Measurements from ENCODE around the gene DAPK1.

DAPK1 gene

DNA sequence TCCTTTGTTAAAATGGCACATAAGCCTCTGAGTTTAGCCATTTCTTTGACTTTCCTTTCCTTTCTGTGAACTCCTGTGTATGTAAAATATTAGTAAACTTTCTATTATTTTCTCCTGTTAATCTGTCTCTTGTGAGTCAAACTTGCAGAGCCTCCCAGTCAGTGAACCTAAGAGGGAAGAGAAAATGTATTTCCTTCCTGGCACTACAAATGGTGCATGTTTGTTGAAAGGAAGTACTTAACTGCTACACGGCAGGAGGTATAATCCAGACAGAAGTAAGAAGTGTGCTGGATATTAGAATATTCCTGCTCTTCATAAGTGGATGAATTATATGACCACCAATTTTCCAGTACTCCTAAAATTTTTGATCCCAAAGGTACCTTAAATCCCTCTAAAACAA is 251.2 kb downstream of the DAPK1 start:
- in situ Hi-C loops (cut with HindIII; ENCODE audit: low sequenced_read_pairs): no loop called here
- no peak overlapping the region for H3K4me3 ChIP-seq (ENCODE audit: low read depth, low read length)
- TF ChIP-seq, protein P1, sequence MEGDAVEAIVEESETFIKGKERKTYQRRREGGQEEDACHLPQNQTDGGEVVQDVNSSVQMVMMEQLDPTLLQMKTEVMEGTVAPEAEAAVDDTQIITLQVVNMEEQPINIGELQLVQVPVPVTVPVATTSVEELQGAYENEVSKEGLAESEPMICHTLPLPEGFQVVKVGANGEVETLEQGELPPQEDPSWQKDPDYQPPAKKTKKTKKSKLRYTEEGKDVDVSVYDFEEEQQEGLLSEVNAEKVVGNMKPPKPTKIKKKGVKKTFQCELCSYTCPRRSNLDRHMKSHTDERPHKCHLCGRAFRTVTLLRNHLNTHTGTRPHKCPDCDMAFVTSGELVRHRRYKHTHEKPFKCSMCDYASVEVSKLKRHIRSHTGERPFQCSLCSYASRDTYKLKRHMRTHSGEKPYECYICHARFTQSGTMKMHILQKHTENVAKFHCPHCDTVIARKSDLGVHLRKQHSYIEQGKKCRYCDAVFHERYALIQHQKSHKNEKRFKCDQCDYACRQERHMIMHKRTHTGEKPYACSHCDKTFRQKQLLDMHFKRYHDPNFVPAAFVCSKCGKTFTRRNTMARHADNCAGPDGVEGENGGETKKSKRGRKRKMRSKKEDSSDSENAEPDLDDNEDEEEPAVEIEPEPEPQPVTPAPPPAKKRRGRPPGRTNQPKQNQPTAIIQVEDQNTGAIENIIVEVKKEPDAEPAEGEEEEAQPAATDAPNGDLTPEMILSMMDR (IDR thresholded peaks at IDR 0.05; ENCODE audit: low read depth, low read length): no peak
- DNase-seq (ENCODE audit: low read depth, low spot score): no peak

DNA sequence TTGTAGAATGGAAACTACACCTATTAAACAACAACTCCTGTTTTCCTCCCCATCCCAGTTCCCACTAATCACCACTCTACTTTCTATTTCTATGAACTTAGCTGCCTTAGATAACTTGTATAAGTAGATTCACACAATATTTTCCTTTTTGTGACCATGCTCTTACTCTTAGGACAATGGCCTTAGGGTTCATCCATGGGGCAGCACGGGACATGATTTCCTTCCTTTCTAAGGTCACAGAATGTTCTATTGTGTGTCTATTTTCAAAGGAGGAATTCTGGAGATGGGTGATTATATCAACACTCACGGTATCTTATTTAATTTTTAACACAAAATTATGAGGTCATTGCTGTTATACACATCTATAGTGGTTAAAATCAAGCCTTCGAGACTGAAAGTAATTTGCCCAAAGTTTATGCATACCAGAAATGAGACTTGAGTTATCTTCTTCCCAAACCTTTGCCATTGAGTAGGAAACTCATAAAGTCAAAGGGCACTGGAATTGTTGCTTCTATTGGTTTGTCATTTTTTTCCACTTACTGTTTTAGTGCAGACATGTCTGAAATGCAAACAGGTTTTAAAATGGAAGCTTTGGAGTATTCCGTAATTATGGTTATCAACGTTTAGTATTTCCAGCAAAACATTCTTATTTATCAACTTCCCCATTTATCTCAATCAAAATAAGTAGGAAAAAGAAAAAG is 251.8 kb downstream of the DAPK1 start:
- TF ChIP-seq, protein P1 (IDR thresholded peaks at IDR 0.05; ENCODE audit: low read depth, low read length): no peak
- no peak for DNase-seq (ENCODE audit: low read depth, low spot score)
- no peak overlapping the region for H3K4me3 ChIP-seq (ENCODE audit: low read depth, low read length)
- in situ Hi-C loops (cut with HindIII; ENCODE audit: low sequenced_read_pairs): no loop called here

DNA sequence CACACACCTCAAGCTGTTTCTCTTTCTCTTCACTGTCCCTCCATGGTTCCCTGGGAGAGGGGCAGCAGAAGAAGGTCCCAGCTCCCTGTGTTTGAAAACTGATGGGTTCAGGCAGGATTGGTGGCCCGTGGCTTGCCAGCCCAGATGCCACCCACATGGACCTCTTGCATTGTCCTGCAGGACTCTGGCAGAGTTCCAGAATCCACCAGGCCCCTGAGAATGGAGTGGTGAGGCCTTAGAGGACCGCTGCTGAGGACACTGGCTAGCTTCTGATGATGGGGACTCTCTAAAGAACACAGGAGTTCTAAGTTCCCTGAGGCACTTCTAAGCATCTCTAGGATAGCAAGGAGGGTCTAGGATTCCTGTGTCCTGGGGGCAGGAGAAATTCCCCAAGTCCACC is 253.1 kb downstream of the DAPK1 start:
- TF ChIP-seq, protein P1 (IDR thresholded peaks at IDR 0.05; ENCODE audit: low read depth, low read length): no peak
- in situ Hi-C loops (cut with HindIII; ENCODE audit: low sequenced_read_pairs): no loop called here
- no peak for DNase-seq (ENCODE audit: low read depth, low spot score)

DNA sequence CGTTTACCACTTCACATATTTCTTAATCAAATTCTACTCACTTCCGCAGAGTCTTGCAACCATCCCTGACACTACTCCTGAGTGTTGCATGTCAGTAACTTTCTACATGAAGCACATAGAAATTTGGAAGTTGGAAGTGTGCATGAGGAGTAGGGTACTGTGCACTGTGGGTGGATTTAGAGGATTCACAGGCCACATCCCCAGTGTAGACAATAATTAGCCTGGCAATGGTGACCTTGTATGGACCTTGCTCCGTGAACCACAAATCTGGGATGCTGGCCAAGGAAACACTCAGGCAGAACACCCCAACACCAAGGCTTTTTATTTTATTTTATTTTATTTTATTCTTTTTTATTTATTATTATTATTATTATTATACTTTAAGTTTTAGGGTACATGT is 253.8 kb downstream of the DAPK1 start:
- H3K4me3 ChIP-seq (ENCODE audit: low read depth, low read length): no peak overlapping the region
- no peak for DNase-seq (ENCODE audit: low read depth, low spot score)
- in situ Hi-C loops (cut with HindIII; ENCODE audit: low sequenced_read_pairs): no loop called here
- TF ChIP-seq, protein P1 (IDR thresholded peaks at IDR 0.05; ENCODE audit: low read depth, low read length): no peak

More for the DNA sequence above, 253.1 kb downstream of the DAPK1 start:
- no peak overlapping the region for H3K4me3 ChIP-seq (ENCODE audit: low read depth, low read length)

DNA sequence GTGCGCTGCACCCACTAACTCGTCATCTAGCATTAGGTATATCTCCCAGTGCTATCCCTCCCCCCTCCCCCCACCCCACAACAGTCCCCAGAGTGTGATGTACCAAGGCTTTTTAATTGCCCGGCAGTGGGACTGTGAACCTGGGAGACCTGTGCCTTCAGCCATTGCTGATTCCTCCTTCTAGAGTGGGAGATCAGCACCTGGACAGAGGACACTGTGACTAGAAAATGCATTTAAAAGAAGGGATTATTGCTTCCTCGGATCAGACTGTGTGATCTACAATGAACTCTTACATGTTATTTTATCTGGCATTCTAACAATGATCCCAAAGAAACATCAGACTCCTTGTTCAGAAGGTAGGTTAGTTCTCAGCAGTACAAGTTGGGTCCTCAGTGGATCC is 254.2 kb downstream of the DAPK1 start:
- DNase-seq (ENCODE audit: low read depth, low spot score): no peak
- TF ChIP-seq, protein P1 (IDR thresholded peaks at IDR 0.05; ENCODE audit: low read depth, low read length): no peak
- no peak overlapping the region for H3K4me3 ChIP-seq (ENCODE audit: low read depth, low read length)
- in situ Hi-C loops (cut with HindIII; ENCODE audit: low sequenced_read_pairs): no loop called here

DNA sequence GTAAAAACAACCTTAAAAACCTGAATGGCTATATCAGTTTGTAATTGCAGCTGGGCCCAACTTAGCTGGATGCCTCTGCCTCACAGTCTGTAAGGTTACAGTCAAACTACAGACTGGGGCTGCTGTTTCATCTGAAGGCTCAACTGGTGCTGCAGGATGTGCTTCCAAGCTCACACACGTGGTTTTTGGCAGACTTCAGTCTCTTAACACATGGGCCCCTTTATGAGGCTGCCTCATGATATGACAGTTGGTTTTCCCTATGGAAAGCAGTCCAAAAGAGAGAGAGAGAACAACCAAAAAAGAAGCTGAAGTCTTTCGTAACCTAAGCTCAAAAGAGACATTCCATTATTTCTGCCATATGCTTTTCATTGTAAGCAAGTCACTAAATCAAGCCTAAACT is 255.6 kb downstream of the DAPK1 start:
- in situ Hi-C loops (cut with HindIII; ENCODE audit: low sequenced_read_pairs): no loop called here
- TF ChIP-seq, protein P1 (IDR thresholded peaks at IDR 0.05; ENCODE audit: low read depth, low read length): no peak
- no peak for DNase-seq (ENCODE audit: low read depth, low spot score)
- no peak overlapping the region for H3K4me3 ChIP-seq (ENCODE audit: low read depth, low read length)
